NCI-H2171 treated with DMSO at 0.1 percent for 48 hours (cell line): ENCODE measurements around the gene PTPRN2.
"Not testable (repeated sequence)": the region's sequence is repeated elsewhere in the genome, so short reads cannot be mapped to it uniquely, and the experiment has no call there.

ENCODE experiments used
- DNase-seq: peaks from one replicate; lab custom pipeline; 2025; lab: John Stamatoyannopoulos, UW

The PTPRN2 gene

DNA sequence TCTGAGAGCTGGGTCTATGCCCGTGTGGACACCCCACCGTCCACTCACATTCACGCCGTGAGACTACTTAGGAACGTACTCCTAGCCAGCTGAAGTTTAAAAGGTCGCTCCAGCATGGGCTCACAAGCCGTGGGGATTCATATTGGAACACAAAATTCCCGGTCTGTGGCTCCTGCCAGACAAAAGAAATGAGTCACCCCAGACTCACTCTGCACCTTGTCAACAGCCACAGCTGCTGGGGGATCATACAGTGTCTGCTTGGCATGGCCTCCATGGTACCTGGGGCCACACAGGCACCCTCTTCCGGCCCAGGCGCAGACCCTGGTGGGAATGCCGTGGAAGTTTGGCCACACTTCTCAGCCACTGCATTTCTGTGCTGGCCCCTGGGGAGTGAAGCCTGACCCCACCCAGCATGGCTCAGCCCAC lies 1022.4 kb downstream of the PTPRN2 start:
- no peak for DNase-seq

DNA sequence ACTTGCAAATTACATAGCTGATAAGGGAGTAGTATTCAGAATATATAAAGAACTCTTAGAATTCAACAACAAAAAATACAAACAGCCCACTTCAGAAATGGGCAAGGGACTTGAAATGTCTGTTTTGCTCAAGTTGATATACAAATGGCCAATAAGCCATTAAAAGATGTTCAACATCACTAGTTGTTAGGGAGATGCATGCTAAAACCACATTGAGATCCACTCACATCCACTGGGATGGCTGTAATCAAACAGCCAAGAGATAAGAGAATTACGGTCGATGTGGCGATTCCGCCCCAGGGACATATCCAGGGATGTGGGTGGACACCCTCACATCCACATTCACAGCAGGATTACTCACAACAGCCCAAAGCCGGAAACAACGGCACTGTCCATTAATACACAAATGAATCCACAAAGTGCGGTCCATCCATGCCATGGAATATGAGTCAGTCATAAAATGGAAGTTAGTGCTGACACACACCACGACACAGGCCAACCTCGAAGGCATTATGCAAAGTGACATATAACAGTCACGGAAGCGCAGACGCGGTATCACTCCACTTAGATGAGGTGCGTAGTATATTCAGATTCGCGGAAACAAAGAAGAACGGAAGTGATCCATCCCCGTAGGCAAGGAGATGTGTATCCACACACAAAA lies 1023.0 kb downstream of the PTPRN2 start:
- no peak for DNase-seq

DNA sequence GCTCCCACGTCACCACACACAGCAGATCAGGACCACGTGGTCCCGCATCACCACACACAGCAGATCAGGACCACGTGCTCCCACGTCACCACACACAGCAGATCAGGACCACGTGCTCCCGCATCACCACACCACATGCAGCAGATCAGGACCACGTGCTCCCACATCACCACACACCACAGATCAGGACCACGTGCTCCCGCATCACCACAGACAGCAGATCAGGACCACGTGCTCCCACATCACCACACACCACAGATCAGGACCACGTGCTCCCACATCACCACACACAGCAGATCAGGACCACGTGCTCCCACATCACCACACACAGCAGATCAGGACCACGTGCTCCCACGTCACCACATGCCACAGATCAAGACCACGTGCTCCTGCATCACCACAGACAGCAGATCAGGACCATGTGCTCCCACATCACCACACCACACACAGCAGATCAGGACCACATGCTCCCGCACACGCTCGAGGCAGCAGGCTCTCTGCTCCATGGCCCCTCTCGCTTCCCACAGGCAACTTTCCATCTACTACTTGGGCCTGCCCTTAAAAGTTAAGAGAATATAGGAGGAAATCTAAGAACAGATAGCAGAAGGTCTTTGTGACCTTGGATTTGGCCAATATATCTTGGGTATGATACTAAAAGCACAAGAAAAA lies 1024.0 kb downstream of the PTPRN2 start:
- not testable (repeated sequence) for DNase-seq

DNA sequence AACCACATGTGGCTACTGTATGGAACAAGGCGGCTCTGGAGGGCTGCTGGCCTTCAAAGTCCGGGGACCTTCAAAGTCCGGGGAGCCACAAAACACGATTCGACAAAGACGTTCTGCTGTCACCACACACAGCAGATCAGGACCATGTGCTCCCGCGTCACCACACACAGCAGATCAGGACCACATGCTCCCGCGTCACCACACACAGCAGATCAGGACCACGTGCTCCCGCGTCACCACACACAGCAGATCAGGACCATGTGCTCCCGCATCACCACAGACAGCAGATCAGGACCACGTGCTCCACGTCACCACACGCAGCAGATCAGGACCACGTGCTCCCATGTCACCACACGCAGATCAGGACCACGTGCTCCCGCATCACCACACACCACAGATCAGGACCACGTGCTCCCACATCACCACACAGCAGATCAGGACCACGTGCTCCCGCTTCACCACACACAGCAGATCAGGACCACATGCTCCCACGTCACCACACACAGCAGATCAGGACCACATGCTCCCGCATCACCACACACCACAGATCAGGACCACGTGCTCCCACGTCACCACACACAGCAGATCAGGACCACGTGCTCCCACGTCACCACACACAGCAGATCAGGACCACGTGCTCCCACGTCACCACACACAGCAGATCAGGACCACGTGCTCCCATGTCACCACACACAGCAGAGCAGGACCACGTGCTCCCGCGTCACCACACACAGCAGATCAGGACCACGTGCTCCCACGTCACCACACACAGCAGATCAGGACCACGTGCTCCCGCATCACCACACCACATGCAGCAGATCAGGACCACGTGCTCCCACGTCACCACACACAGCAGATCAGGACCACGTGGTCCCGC lies 1024.9 kb downstream of the PTPRN2 start:
- DNase-seq: not testable (repeated sequence)

DNA sequence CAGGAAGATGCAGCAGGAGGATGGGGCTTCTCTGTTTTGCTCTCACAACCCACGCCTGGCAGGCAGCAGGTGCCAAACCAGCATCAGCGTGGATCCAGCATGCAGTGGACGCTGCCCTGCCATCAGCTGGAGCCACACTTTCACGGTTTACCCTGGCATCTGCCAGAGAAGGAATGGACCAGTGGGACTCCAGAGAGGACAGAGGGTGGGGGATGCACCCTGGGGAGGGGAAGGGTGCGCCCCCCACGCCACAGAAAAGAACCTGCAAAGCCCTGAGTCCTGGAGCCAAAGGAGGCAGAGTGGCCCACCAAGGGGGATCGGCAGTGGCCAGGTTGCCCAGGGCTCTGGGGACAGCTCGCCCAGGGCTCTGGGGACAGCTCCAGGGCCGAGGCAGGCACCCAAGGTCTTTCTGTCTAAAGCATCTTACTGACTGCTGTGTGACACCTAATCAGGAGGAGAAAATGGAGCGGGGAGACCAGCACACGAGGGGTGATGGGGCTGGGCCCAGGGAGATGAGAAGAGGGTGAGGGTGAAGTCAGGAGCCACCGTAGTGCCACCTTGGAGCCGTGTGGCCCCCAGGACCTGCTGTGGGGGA lies 1025.7 kb downstream of the PTPRN2 start:
- DNase-seq: no peak

DNA sequence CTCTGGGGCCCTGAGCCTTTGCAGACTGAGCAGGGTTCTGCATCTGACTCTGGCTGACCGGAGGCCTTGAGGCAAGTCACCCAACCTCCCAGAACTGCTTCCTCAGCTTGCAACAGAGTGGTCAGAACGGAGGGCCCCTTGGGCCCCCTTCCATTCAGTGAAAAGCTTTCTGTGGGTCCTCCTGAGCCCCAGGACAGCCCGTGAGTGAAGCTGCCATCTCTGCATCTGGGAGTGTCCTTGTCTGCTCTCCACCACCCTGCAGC lies 1026.2 kb downstream of the PTPRN2 start:
- DNase-seq: no peak

DNA sequence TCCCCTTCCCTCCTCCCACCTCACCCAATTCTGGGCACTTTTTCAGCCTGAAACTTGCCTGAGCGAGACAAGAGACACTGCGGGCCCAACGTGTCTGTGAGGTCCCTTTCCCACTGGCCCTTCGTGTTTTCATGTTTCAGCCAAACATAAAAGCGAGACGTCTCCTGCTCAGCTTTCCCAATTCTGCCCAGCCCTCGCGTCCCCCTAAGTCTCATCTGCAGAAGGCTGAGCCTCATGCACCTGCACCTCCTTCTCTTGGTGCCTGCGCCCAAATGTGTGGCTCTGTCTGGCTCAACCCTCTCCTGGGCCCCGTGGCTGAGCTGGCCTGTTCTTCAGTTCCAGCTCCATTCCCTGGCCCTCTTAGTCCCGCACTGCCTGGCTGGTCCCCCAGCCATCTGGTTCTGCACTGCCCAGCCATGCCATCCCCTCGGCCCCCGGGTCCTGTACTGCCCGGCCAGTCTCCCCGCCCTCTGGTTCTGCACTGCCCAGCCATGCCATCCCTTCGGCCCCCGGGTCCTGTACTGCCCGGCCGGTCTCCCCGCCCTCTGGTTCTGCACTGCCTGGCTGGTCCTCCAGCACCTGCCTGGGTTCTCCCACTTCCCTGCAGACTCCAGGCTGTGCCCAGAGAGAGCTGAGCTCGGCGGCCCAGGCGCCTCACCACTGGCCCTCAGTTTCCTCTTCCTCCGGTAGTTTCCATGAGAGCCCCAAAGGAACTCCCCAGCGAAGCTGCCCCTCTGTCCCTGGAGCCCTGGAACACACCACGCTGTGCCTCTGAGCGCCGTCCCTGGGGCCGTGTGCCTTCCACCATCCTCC lies 1026.7 kb downstream of the PTPRN2 start:
- no peak for DNase-seq

DNA sequence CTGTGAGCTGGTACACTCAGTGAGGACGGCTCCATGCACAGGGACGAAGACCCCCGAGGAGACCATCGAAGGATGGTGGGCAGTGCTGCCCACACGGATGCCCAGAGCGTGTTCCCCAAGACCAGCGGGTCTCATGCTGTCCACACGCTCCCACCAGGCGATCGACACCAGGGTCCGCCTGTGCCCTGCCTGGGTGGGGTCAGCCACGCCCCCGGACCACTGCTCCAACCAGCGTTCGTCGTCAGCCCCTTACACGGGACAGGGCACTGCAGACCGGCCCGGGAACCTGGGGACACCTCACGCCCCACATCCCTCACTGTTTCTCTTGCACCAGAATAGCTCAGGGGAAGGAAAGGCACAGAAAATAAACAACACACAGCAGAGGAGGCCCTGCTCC lies 1027.4 kb downstream of the PTPRN2 start:
- no peak for DNase-seq

DNA sequence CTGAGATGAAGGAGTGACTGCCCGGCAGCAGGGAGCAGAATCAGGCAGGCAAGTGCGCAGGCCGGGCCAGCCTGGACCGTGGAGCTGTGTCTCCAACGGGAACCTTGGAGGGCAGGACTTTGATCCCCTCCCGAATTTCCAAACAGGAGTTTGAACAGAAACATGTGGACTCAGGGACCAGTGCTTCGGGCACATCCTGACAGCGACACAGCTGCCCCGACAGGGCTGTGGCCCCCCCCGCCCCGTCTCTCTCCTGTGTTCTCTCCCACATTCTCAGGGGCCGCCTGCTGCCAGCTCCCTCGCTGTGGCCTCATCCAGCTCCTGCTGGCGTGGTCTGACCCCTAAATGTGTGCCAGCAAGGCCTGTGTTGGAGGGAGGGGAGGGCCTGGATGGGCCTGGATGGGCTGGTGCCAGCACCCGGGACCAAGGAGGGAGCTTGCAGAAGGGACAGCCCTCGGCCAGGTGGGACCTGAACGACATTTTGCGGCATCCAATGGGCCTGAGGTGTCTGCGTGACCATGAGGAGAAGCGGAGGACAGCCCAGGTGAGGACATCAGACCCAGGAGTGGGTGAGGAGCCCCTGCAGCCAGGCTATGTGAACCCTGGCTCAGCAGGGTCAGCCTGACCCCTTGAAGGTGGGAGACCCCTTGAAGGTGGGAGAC lies 1027.9 kb downstream of the PTPRN2 start:
- no peak for DNase-seq

DNA sequence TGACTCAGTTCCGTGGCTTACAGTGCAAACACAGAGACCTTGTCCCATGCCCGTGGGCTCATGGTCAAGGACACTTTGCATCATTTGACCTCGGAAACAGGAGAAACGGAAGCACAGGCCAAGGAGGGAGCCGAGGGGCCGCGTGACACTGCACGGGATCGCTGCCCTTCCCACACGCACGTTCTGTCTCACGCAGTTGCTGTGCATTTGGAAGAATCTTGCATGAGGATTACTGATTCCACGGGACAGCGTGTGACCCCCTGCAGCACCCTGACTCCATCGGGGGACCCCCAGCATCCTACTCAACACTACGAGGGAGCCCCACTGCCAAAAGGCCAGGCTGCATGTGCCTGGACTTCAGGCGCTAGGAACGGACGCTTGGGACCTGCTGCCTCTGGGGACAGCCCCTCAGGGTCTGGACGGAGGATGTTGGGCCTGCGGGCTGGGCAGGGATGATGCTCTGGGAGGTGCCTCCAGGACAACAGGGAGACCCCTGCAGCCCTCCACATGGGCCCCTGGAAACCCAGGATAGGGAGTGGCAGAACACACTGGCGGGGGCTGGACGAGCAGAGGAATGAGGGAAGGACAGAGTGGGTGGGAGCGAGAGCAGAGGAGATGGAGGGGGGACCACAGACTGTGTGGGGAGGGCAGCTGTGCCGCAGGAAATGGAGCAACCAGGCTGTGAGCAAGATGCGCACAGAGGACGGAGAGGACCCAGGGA lies 1028.6 kb downstream of the PTPRN2 start:
- no peak for DNase-seq

DNA sequence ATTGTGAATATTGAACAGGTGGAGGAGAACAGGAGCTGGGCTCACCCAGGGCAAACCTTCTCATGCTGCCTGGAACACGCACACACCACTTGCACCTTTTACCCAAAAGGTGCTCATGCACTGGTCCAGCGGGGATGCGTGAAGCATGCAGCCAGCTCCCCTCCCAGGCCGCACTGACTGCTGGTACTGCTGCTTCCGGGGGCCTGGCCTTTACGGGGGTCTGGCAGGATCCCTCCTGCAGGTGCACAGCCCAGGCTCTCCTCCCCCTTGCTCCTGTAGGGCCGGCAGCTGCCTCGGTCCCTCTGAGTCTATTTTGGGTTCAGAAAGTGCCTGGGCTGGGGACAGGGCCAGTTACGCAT lies 1029.1 kb downstream of the PTPRN2 start:
- no peak for DNase-seq

DNA sequence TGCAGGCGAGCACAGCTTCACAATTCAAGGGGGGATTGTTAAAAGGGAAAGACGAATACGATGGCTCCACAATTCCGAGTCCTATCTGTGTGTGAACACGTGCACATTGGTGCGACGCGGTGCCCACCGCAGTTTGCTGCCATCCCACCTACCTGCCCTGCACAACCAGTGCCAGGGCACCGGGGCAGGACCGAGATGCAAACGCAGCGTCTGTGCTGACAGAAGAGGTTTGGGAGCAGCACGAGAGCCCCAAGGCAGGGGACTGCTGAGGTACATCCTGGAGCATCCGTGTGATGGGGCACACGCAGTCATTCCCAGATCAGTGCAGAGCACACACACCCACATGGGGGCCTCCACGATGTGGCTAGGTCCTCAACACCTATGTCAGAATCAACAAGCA lies 1029.6 kb downstream of the PTPRN2 start:
- no peak for DNase-seq

DNA sequence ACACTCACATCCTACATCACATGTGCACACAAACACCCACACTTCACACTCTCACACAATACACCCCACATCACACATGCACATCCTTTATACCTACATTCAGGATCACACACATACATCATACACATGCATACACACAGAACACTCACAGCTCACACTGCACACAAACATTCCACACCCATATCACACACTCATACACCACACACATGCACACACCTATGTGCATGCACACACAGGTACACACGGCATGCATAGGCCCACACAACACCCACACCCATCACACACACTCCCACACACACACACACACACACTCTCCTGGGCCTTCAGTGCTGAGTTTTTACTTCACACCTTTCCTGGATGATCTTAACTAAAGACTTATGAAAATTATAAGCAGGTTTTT lies 1030.4 kb downstream of the PTPRN2 start:
- no peak for DNase-seq

DNA sequence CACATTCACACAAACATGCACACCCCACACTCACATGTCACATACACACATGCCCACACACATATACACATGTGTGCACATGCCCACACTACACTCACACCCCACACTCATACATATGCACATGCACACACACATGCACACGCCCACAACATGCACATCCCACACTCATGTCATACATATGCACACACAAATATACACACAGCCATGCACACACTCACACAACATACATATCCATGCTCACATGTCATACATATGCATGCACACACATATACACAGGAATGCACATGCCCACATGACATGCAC lies 1031.0 kb downstream of the PTPRN2 start:
- no peak for DNase-seq

DNA sequence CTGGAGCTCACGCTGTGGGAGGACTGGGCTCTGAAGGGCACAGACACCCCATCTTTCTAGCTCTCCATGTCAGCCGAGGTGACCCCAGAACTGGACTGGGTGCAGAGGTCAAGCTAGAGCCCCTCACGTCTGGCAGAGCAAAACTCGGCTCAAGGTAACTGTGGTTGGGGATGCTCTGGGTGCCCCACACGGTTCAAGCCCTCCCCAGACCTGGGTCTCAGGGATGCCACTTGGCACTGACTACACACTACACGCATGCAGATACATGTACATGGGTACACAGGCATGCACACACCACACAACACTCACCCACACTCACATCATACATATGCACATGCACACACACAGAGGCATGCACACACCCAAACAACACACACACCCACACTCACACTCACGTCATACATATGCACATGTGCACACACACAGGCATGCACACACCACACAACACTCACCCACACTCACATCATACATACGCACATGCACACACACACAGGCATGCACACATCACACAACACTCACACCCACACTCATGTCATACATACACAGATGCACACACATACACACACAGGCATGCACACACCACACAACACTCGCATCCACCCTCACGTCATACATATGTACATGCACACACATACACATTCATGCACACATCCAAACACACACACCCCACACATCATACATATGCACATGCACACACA lies 1031.5 kb downstream of the PTPRN2 start:
- no peak for DNase-seq

DNA sequence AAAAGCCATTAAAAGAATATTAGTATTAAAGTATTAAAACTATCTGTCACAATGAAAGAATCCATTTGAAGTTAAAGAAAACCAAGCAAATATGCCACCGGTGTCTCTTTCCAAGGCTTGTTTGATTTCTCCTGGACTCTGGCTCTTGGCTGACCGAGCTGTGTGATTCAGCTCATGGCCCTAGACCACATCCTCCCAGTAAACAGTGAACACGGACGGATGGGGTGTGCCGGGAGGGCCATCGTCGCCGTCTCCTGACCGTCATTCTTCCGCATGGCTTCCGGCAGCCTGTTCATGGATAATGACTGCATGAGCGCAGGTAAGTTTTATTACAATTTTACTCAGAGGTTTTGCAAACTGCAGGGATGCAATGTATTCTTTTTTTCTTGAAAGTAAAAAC lies 1032.3 kb downstream of the PTPRN2 start:
- no peak for DNase-seq

DNA sequence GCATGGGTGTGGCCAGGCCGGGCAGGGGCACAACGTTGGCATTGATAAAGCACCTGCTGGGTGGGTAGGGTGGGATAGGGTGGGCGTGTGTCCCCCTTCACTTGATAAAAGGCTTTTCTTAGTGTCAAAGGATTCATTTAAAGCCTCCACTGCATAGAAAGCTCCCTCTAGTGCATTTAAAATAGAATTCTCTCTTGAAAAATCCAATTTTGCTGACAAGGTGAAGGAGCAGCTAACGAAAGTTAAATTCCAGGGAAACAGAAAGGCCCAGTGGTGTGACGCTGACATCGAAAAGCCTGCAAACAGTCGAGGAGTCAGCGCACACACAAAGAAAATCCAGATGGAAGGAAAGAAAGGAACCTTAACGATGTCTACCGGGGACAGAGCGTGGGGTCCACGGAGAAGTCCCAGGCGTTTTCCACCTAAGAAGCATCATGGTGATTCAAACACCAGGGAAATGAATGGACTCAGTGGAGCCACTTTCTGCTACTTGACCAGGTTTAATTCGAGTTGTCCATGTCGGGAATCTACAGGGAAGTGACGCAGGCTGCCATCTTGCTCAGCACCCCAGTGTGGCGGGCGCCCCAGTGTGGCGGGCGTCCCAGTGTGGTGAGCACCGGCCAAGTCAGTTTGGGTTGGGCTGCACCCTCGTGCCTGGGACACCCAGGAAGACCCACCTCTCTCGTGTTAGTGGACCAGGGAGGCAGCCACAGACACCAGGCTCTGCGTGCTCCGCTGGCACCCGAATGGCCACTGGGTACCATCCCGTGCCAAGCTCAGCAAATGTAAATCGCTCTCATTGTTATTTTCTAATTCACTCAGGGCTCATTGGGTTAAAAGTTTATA lies 1033.0 kb downstream of the PTPRN2 start:
- no peak for DNase-seq

DNA sequence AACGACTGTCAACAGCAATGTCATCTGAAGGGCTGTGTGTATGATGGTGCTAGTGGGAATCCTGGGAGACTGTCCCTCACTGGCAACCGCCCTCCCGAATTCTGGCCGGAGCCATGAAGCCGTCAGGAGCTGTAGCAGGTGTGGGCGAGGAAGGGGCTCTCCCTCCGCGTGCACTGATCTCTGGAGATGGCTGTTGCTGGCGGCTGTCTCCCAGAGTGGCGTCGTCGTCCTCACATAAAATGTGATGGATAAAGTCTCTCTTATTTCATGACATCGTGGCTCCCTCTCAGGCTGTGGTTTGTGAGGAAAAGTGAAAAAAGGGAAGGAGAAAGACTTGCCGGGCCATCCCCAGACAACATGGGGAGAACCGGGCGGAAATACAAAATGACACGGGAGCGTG lies 1034.4 kb downstream of the PTPRN2 start:
- DNase-seq: no peak

DNA sequence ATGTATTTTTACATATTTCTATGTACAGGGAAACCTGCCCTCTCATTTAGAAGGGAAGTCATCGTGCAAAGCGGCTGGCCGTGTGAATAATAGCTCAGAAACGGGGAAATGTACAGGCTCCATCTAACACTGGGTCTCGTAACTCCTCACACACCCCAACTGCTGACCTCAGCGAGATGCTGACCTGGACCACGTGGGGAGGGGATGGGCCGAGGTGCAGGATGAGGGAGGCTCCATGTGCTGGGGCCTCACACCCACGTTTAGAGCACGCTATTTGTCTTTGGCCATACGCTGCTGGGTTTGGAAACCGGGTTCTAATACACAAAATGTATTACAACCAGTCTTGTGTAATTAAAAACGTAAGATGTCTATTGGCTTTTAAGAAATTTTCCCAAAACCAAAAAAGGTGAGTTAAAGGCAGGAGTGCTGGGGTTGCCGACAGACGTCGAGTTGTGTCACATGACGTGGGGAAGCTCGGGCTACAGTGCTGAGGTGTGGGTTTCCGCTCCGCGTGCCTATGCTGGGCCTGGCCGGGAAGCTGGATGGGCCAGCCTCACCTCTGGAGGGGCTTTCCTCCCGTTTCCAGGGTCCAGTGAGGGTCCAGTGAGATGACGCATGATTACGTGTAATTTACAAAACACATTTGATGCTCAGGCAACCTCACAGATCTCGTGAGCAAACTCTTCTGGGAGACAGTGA lies 1035.2 kb downstream of the PTPRN2 start:
- DNase-seq: no peak
